ENCODE results near the gene MUC20. TPM values are rescaled to one million over a fixed set of nuclear protein-coding genes. Genes with fewer than 3 reads are reported as not detected.

Gene MUC20
- total RNA-seq, 1 donor from 2014 or later = 9.3 TPM

GRCh38 chr3:195701042-195701915 is 19.5 kb upstream of the MUC20 start:
- no peak for DNase-seq (ENCODE audit: low read depth)
- TF ChIP-seq CTCF (conservative IDR thresholded peaks at IDR 0.05; ENCODE audit: low read depth, low read length) = no peak
- H3K4me3 ChIP-seq (ENCODE audit: low read depth, low read length) = no peak overlapping the region

DNA sequence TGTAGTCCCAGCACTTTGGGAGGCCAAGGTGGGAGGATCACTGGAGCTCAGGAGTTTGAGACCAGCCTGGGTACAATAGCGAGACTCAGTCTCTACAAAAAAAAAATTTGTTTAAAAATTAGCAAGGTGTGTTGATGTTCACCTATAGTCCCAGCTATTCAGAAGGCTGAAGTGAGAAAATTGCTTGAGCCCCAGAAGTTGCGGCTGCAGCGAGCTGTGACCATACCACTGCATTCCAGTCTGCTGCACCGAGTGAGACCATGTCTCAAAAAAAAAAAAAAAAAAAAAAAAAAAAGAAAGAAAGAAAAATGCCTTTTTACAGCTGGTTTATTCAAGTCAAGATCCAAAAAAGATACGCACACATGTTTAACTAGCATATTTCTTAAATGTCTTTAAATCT is 17.0 kb upstream of the MUC20 start:
- H3K4me3 ChIP-seq (ENCODE audit: low read depth, low read length) = no peak overlapping the region
- no peak for TF ChIP-seq CTCF (conservative IDR thresholded peaks at IDR 0.05; ENCODE audit: low read depth, low read length)
- DNase-seq (ENCODE audit: low read depth) = no peak

GRCh38 chr3:195704433-195704999 is 16.3 kb upstream of the MUC20 start:
- no peak overlapping the region for H3K4me3 ChIP-seq (ENCODE audit: low read depth, low read length)
- no peak for DNase-seq (ENCODE audit: low read depth)
- TF ChIP-seq CTCF (conservative IDR thresholded peaks at IDR 0.05; ENCODE audit: low read depth, low read length) = no peak

DNA sequence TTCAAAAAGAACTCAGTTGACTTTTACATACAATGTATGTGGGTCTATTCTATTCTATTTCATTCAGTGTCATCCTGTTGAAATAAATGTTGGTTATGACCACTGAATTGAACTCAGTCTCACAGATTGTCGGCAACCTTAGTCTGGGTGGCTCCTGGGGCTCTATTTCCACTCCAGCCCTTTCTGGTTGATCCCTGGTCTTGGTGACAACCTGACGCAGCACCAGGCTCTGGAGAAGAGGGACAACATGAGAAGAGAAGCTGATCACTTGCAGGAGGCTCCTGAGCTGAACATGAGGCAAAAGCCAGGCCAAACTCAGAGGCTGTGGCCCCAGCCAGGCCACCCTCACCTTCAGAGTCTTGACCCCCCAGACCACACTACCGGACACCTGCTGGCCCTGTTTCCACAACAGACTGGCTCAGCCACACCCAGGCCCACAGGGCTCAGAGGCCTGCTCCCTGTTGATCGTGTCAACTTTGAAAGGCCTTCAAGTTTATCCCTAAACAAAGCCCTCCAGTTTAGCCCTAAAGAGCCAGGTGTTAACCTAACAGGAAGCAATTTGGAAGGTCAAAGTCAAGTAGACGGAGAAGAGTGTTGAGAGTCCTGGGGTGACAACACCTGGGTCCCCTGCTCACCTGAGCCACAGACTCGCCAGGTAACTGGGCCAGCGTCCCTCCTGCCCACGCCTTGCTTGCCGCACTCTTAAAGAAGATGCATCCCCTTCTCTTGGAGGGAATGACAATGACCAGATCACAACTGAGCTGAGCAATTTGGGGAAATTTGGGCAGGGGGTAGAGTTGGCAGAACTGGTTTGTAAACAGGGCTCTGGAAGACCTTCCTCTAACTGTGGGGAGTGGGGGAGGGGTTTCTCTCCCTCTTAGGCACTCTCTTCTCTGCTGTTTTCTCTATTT is 15.4 kb upstream of the MUC20 start:
- H3K4me3 ChIP-seq (ENCODE audit: low read depth, low read length) = no peak overlapping the region
- TF ChIP-seq CTCF (conservative IDR thresholded peaks at IDR 0.05; ENCODE audit: low read depth, low read length) = no peak
- DNase-seq (ENCODE audit: low read depth) = no peak

DNA sequence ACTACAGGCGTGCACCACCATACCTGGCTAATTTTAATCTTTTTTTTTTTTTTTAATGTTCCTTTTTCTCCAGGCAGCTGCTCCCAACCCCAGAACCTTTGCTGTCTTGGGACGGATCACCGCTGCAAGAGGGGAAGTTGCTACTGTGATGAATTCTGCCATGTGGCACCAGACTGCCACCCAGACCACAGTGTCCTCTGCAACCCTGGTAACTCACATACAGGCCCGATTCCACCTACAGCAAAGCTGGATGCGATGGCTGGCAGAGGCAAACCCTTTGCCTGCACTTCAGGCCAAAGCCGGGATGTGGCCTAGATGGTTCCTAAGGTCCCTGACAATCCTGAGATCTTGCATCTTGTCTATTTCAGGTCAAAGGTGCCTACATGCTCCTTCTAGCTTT is 12.7 kb upstream of the MUC20 start:
- H3K4me3 ChIP-seq (ENCODE audit: low read depth, low read length) = no peak overlapping the region
- no peak for DNase-seq (ENCODE audit: low read depth)
- TF ChIP-seq CTCF (conservative IDR thresholded peaks at IDR 0.05; ENCODE audit: low read depth, low read length) = no peak

- no peak for TF ChIP-seq CTCF (conservative IDR thresholded peaks at IDR 0.05; ENCODE audit: low read depth, low read length)
- H3K4me3 ChIP-seq (ENCODE audit: low read depth, low read length) = no peak overlapping the region
- no peak for DNase-seq (ENCODE audit: low read depth)
Observed at GRCh38 chr3:195708626-195709481, 11.9 kb upstream of the MUC20 start.
